ENCODE data around the gene TBL1XR1.

GRCh38 chr3:177210744-177211502, 13.6 kb upstream of the TBL1XR1 start:
- TF ChIP-seq, protein P1, sequence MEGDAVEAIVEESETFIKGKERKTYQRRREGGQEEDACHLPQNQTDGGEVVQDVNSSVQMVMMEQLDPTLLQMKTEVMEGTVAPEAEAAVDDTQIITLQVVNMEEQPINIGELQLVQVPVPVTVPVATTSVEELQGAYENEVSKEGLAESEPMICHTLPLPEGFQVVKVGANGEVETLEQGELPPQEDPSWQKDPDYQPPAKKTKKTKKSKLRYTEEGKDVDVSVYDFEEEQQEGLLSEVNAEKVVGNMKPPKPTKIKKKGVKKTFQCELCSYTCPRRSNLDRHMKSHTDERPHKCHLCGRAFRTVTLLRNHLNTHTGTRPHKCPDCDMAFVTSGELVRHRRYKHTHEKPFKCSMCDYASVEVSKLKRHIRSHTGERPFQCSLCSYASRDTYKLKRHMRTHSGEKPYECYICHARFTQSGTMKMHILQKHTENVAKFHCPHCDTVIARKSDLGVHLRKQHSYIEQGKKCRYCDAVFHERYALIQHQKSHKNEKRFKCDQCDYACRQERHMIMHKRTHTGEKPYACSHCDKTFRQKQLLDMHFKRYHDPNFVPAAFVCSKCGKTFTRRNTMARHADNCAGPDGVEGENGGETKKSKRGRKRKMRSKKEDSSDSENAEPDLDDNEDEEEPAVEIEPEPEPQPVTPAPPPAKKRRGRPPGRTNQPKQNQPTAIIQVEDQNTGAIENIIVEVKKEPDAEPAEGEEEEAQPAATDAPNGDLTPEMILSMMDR (IDR thresholded peaks at IDR 0.05) = no peak
- TF ChIP-seq EZH2phosphoT487 (IDR thresholded peaks at IDR 0.05) (no peak), EZH2 (IDR thresholded peaks at IDR 0.05) (no peak)

Measured in neural progenitor cell (in vitro differentiated cells).